ENCODE results near the gene OBSCN.

GRCh38 chr1:228375578-228376261 is 167.9 kb downstream of the OBSCN start:
- TF ChIP-seq CTCF (IDR thresholded peaks at IDR 0.05): no peak
- TF ChIP-seq POLR2A (IDR thresholded peaks at IDR 0.05): no peak
- no peak for TF ChIP-seq POLR2AphosphoS5 (IDR thresholded peaks at IDR 0.05)

Measured in sigmoid colon (tissue), 4 donors.